ENCODE data around the gene BGLAP.

The BGLAP gene

DNA sequence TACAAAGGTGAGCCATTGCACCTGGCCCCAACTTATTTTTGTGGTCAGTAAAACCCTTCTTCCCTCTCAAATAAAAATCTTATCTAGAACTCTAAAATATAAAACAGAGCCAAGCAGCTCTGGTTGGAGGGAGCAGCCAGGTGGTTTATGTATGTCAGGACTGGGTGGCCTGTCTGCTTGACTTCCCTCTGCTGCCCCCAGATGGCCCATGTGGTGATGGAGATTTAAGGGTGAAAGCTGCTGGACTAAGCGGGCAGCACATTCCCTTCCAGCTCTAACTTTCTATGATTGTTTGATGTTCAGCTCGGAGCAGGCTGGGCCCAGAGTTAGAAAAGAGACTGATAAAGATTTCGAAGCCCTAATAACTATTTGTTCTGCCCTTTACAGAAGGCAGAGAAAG, 17.8 kb downstream of the BGLAP start:
- DNase-seq, result no peak

DNA sequence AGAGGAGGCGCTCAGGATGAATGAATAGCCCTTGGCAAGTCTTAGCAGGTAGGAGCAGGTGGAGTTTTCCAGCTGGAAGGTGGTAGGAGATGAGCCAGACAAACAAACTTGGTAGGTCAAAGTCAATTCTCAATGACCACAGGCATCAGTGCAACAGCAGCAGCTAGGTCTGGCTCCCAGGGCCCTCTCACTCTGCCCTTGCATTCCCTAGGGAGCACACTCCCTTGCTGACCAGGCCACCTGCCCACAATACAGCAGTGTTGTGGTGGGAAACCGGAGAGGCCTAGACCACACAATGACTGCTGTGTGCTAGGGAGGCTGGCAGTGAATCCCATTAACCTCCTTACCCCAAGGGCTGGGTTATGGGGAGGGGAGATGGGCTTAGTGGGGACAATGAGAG, 18.9 kb downstream of the BGLAP start:
- no peak for DNase-seq

GRCh38 chr1:156262461-156263287, 20.7 kb downstream of the BGLAP start:
- no peak for DNase-seq

DNA sequence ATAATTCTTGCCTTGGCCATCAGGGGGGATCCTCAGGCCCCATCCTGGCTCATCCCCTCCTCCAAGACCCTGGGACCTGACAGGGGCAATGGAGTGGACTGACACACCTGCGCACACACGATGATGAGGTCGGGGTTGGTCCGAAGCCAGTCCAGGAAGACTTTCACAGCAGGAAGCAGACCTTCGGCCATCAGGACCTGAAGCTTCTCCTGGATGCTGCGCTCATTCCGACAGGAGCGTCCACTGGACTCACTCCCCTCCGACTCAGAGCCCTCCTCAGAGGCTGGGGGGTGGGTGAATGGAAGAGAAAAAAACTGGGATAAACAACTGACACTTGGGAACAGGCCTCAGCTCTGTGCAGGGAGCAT, 21.3 kb downstream of the BGLAP start:
- no peak for DNase-seq

- DNase-seq, result no peak
Observed at GRCh38 chr1:156266051-156266450, 24.1 kb downstream of the BGLAP start.

DNA sequence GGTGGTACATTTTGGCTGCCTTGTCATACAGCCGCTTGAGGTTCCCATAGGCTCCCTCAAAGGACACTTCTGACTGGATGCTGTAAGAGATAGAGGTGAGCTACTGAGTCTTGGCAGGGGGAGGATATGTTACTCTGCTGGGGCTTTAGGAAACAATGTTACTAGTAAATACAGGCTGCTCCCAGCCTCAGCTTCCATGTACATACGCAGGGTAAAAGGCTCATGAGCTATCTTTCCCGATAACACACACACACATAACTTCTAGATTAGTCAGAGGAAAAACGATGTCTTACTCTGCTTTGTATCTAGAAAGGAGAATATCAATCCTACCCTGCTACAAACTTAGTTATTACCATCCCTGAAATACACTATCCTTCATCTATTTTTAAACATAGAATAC, 26.4 kb downstream of the BGLAP start:
- DNase-seq, result no peak

- no peak for DNase-seq
Observed at GRCh38 chr1:156270314-156270713, 28.3 kb downstream of the BGLAP start.

GRCh38 chr1:156276532-156276931, 34.5 kb downstream of the BGLAP start:
- no peak for DNase-seq

GRCh38 chr1:156276966-156277381, 35.0 kb downstream of the BGLAP start:
- DNase-seq, result no peak

GRCh38 chr1:156279837-156280236, 37.9 kb downstream of the BGLAP start:
- DNase-seq, result no peak

DNA sequence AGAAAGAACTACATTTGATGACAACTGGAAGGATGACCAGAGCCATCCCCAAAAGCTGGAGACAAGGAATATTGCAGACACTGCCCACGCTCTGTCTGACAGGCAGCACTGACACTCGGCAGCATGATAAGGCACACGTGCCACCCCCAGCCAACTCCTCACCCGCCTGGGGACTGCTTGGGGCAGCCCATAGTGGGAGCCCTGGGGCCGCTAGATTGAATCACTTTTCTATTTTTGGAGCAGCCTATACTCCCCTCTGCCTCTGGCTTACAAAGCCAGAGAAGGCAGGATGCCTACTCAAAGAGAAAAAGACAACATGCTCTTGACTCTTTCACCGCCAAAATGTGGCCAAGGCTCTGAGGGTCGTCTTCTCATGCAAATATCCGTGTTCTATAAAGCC, 39.3 kb downstream of the BGLAP start:
- peak; percentile 69 for DNase-seq

GRCh38 chr1:156281693-156282478, 39.9 kb downstream of the BGLAP start:
- DNase-seq, result peak; percentile 36

- DNase-seq, result peak; percentile 98
Observed at GRCh38 chr1:156282479-156283222, 40.7 kb downstream of the BGLAP start, which contains the start of gene SMG5. Gene SMG5, minus strand, starts transcription at chr1:156282825. Its CDS starts 145 bp downstream, at chr1:156282680.

DNA sequence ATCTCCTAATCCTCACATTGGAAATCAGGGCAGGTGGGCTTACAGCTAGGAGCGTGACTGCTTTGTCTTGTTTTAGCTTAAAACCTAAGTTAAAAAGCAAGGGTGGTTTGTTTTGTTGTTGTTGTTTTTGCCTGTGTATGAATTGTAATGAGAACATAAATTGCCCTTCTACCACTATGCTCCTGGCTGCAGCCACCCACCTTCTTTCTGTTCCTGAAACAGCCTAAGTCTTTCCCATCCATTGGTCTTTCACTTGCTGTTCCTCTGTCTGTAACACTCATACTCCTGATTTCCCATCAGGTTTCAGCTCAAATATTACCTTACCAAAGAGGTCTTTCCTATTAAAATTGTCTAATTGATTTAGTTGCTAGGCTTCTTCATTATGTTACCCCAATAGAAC, 41.5 kb downstream of the BGLAP start:
- no peak for DNase-seq

GRCh38 chr1:156284112-156284511, 42.1 kb downstream of the BGLAP start, which contains the start of gene TMEM79:
Gene TMEM79, plus strand, starts transcription at chr1:156284325. Its CDS starts 902 bp downstream, at chr1:156285227.
- DNase-seq, result no peak

- no peak for DNase-seq
Observed at GRCh38 chr1:156284757-156285156, 42.8 kb downstream of the BGLAP start.

DNA sequence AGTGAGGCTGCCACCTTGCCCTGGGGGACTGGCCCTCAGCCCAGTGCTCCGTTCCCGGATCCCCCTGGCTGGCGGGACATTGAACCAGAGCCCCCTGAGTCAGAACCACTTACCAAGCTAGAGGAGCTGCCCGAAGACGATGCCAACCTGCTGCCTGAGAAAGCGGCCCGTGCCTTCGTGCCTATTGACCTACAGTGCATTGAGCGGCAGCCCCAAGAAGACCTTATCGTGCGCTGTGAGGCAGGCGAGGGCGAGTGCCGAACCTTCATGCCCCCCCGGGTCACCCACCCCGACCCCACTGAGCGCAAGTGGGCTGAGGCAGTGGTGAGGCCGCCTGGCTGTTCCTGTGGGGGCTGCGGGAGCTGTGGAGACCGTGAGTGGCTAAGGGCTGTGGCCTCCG, 43.5 kb downstream of the BGLAP start:
- no peak for DNase-seq

DNA sequence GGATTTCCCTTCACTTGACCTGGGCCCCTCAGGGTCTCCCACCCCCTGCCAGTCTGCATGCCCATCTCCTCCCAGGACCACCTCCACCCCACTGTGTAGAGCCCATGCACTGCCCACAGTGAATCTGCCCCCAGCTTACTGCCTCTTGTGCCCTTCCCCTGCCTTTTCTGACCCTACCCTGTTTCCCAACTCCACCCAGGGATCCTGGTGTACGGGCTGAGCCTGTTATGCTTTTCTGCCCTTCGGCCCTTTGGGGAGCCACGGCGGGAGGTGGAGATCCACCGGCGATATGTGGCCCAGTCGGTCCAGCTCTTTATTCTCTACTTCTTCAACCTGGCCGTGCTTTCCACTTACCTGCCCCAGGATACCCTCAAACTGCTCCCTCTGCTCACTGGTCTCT, 44.1 kb downstream of the BGLAP start:
- DNase-seq, result no peak

- no peak for DNase-seq
Observed at GRCh38 chr1:156289857-156290256, 47.9 kb downstream of the BGLAP start.

DNA sequence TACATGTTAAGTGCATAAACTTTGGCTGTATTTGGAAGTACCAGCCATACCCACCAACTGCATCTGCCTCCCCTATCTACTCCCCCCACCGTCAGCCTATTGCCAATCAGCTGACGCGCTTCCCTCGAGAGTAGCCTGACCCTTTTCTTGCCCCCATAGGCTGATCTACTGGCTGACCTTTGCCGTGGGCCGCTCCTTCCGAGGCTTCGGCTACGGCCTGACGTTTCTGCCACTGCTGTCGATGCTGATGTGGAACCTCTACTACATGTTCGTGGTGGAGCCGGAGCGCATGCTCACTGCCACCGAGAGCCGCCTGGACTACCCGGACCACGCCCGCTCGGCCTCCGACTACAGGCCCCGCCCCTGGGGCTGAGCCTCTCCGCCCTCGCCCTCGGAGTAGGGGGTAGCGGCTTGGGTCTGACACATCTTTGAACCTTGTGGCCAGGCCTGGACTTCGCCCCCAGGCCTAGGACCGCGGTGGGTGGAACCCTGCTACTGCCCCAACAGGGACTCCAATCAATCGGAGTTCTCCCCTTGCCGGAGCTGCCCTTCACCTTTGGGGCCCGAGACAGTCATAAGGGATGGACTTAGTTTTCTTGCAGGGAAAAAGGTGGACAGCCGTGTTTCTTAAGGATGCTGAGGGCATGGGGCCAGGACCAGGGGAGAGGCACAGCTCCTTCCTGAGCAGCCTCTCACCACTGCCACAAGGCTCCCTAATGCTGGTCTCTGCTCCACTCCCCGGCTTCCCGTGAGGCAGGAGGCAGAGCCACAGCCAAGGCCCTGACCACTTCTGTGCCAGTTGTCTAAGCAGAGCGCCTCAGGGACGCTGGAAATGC, 49.5 kb downstream of the BGLAP start:
- DNase-seq, result peak; percentile 14

Measured in activated CD4-positive, alpha-beta T cell treated with anti-CD3 and anti-CD28 coated beads, Interleukin-2, amount 50 U/mL, for 16 hours (primary cell).